Fibroblast of gingiva (primary cell): ENCODE measurements around the gene SMG1.

Source experiments
- DNase-seq: peaks from one replicate; pipeline ENCODE4 v3.0.0-alpha.2; 2011; ENCODE audit warnings: low read depth

The SMG1 gene

DNA sequence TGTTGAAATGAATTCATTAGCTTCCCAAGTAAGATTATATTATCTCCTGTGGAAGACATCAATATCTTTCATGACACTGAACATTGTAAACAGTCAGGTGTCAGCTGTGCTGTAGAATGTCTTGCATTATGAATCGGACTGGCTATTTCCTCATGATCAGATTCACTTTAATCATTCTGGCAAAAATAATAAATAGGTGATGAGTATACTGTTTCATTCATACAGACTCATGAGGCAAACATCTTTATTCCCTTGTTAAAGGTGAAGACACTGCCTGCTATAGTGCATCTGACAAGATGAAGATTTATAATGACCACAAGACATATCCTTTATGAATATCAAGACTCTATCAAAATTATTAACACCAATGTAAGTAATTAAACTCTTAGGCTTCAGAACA is 73.6 kb downstream of the SMG1 start:
- DNase-seq, result no peak

DNA sequence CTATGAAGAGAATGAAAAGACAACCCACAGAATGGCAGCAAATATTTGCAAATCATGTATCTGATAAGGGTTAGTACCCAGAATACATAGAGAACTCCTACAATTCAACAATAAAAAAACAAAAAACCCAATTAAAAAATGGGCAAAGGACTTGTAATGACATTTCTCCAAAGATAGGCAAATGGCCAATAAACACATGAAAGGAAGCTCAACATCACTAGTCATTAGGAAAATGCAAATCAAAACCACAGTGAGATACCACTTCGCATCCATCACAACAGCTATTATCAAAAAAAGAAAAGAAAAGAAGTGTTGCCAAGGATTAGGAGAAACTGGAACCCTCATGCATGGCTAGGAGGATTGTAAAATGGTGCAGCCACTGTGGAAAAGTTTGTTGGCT is 79.8 kb downstream of the SMG1 start:
- no peak for DNase-seq

DNA sequence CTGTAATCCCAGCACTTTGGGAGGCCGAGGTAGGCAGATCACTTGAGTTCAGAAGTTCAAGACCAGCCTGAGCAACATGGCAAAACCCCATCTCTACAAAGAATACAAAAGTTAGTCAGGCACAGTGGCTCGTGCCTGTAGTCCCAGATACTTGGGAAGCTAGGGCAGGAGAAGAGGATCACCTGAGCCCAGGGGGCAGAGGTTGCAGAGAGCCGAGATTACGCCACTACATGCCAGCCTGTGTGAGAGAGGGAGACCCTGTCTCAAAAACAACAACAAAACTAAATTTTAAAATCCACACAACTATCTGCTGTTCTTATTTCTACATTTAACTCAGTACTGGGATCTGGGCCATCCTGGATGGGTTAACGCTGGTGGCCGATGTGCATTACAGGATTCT is 83.6 kb downstream of the SMG1 start:
- DNase-seq, result no peak

DNA sequence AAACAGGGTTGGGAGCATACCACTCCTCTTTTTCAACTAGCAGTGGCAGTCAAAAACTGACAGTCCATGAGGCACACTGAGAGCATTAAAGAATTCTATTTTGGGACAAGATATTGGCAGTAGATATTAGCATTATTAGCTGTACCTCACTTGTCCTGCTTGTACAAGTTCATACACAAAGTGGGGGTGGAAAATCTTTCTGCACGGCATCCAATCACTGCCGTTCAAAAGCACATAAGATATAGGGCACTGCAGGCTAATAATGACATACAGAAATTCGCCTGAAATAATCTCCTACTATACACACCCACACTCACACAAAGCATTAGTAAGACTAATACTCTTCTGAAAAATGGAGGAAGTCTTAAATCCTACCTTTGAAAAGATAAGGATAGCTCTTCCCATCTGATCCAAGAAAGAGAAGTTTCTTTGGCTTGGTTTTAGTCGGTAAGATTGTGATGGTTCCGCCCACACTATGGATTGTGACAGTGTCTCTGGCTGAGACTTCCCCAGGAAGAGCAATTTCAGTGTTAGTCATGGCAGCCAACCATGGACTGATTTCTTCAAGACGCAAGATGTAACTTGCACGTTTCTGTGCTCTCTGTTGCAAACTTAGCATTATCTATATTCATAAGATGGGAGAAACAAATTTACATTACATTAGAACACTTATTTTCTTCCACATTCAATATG is 84.2 kb downstream of the SMG1 start:
- DNase-seq, result no peak

DNA sequence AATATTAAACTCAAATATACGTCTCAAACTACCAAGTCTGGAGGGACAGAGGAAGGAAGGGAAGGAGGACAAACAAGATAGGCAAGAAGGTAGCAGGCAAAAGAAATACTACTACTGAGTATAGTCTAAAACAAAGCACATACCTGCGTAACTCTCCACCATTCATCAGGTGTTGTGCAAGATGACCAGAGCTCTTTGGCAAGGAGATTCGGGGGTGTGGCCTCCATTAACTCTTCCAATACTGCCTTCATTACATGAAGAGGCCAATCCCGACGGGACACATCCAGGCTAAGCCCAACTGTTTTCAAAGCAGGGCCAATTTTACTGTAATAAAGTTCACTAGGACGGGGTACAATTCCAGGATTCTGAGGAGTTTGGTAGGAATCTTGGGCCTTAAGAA is 86.7 kb downstream of the SMG1 start:
- no peak for DNase-seq

DNA sequence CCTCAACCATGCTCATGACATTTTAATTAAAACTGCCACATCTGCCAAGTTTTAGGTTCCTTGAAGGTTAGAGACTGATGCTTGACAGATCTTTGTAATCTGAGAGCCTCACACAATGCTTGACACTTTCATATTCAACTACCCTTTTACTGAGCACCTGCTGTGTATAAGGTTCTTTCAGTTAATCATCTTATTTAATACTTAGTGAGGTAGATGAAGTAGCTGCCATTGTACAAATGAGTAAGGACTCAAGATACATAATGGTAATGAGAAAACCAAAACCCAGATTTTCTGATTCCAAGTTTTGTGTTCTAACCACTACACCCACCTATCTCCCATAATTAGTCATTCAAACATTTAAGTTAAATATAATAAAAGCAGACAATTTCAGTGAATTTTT is 89.5 kb downstream of the SMG1 start:
- DNase-seq, result no peak

DNA sequence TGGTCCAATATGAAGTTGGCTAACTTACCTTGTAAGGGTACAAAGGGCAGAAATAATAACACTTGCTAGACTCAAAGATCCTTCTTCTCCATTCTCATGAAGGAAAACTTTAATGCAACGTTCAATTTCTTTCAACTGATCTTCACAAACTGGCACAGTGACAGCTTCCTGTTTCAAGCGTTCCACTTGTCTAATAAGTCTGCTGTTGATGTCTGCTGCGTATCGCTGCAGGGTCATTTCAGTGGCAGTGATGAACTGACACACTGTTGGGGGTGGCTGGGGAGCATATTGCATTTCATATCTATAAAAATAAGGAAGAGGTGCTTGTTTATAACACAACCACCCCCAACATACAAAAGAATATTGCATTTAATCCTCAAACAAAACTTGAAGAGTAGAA is 91.3 kb downstream of the SMG1 start:
- no peak for DNase-seq

DNA sequence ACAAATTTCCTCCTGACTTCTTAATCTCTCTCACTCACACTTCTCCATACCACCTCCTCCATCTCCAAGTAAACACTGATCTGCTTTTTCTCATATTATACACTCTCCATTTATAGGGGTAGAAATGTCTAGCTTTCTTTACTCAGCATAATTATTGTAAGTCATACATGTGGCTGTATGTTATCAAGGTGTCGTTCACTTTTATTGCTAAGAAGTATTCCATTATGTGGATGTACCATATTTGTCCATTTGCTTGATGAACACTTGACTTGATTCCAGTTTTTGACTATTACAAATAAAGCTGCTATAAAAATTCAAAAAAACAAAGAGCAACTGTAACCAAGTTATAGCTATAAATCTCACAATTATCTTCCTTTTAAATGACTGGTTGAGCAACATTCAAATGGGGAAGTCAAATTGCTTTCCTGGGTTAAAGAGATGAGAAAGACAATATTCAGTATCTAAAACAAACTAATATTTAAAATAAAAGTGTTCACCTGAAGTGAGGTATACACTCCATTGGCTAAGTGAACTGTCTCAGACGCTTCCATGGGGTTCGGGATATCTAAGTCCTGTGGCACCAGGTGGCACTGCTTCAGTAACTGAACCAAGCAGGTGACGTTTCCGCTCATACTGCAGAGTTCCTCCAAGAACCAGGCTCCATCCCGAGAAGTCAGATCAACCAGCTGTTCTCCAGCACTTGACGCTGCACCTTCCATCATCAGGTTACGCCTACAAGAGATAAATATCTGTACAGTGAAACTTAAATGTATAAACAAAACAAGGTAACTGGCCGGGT is 92.3 kb downstream of the SMG1 start:
- DNase-seq, result no peak

DNA sequence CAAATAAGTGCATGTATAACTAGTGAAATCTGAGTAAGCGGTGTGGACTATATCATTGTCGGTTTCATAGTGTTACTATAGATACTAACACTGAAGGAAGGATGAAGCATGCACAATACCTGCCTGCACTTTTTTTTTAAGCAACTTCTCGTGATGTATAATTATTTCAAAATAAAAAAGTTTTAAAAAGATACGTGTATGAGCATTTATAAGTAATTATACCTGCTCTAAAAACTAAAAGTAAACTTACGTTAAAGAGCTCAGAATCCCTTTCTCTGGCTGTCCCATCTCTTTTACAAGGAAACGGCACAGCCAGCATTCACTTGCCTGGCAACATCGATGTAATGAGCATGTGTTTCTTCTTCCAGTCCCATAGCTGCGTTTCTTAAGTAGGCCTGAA is 93.6 kb downstream of the SMG1 start:
- DNase-seq, result no peak

DNA sequence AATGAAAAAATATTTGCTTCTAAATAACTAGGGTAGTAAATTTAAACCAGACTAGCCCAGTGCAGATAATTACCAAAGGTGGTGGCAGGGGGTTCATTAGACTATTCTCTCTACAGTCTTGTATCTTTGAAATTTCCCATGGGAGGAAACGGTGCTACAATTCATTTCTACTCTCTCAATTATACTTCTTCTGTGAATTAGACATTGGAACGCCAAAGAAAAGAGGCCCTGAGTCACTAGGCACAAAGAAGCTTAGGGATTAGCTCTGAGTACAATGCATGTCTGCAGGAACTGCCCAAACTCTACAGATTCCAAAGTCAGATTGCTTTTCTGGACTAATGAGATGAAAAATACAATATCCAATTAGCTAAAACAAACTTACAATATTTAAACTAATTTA is 94.2 kb downstream of the SMG1 start:
- no peak for DNase-seq

DNA sequence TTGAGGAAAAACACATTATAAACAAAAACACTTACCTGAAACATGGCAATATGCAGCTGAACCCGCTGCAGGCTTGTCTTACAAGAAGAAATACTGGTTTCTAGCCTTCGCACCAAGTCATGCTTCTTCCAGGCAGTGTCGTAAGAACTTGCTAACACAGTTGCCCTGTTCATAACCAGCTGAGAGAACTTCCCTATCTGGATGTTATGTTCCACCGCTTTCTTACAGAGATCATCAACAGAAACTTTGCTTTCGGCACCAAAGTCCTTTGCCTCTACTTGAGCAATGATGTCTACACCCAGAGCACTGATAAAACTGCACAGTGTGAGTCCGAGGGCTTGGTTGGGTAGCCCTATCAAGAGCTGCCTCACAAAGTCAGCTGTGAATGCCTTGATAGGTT is 97.0 kb downstream of the SMG1 start:
- DNase-seq, result no peak

DNA sequence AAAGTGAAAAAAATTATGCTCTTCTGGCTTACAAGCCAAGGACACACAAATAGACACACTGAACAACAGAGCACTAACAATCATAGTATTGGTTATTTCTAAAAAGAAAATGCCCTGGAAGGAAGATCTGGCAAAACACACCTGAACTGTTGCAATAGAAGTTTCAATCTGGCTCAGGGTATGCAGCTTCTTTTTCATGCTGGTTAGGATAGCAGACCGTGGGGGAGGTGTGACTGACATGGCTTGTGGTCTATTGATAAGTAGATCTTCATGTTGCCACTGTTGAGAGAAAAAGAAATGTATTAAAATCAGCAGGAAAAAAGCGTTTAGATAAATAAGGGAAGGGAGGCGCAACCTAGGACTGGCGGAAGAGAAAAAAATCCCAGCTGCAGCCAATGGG is 98.3 kb downstream of the SMG1 start:
- DNase-seq, result no peak

DNA sequence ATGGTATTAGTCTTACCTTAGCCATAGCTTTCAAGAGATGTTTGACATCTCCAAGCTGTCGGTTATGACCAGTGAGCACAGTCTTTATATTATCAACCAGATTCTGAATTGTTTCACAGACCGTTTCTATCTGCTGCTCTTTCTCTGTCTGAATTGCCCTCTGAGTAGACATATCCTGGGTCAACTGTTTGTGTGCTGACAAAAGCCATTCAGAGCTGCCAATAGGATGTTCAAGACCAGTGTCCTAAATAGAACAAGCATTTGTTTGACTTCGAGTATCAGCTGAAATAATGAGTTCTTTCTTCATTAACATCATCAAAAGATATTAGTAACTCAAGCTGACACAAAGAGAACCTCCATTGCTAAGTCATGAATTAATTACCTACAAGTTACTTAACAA is 109.9 kb downstream of the SMG1 start:
- no peak for DNase-seq

DNA sequence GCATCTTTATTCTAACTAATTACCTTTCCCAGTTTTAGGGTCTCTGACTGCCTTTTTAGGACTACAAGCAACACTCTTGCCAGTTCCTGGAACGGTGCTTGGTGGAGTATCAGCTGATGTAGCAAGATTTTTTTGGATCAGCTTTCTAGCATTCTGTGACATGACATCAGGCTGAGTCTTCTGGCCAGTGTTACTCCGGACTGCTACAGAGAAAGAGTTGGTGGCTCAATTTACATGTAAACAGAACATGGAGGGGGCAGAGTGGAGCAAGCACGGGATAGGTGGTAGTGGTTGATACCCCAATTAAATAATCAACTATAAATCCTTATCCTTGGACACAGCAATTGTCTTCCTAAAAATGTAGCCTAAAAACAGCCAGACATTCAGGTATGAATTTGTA is 114.3 kb downstream of the SMG1 start:
- no peak for DNase-seq

DNA sequence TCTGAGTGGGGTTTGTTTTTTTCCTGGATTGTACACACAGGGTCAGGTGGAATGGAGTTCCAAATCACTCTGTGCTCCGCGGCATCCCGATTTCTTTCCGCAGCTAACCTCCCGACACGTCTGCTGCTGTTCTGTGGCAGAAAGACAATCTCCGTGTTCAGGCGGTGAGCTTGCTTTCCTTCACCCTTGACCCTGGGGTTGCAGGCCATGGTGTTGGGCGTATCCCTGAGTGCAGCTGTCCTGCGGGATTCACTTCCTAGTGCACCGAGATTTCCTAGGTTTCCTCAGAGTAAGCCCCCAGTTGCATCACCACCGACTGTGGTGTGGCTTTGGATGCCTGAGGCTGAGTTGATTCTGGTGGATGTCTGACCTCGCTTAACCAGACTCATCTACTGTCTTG is 117.0 kb downstream of the SMG1 start:
- no peak for DNase-seq

DNA sequence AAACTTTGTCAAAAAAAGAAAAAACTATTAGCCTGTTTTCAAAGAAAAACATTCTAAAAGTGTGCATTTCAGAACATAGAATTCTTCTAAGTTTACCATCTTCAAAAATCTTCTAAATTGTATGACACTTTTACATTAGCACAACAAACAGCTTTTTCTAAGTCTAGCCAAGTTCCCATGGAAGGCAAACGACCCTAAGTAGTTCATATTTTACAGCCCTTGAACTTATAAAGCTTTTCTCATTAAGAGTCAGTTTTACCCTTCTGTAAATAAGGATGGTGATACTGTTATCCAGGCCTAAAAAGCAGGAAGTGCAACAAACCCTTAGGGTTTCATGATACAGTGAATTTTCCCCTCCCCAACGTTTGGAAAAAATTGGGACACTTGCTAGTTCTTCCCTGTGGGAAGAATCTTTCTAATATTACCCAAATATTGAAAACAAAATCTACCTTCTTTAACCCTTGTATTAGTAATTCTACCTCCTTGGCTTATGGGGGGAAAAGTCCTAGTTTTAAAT is 120.9 kb downstream of the SMG1 start:
- DNase-seq, result no peak

DNA sequence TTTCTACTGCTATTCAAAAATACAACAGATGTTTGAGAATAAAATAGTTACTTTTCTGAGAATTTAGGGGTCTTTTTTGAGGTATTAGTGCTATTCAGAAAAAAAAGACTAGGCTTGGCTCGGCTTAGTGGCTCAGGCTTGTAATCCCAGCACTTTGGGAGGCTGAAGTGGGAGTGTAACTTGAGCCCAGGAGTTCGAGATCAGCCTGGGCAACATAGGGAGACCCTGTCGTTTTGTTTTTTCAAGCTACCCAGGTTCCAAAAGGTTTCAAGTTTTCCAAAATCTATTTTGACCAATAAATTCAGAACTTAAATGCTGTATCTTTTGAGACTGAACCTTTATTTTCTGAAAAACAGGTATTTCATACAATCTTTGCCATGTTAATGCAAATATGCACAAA is 121.7 kb downstream of the SMG1 start:
- no peak for DNase-seq

DNA sequence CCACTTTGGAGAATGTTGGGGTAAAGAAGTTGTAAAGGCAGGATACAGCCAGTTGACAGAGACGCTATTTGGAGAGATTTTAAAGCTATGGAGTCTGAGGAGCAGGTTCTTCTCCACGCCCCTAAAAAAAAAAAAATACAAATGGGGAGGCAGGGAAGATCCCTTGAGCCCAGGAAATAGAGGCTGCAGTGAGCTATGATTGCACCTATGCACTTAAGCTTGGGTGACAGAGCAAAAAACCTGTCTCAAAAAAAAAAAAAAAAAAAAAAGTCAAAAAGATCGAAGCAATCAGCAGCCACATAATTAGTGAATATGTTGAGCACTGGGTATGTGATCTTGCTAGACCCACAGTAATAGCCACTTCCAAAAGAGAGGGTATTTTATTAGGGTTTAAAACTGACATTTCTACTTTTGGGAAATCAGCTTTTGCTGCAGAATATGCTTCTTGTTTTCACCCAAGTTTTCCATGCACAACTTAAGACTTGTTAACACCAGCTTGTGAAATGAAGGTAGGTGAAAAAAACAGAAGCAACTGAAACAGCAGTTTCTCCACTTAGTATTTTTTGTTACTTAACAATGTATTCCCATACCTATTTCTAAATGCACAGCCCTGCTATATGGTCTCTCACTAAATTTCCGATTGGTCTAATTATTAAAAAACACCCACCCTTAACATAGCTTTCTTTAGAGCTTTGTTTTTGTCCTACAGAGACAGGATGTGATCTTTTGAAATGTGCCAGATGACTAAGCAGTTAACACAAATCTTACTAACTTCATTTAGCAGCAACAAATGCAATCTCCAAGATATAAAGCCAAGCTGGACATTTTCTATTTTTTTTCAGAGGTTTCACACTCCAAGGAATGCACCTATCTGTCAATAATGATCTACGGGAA is 122.4 kb downstream of the SMG1 start:
- DNase-seq, result peak; percentile 33

DNA sequence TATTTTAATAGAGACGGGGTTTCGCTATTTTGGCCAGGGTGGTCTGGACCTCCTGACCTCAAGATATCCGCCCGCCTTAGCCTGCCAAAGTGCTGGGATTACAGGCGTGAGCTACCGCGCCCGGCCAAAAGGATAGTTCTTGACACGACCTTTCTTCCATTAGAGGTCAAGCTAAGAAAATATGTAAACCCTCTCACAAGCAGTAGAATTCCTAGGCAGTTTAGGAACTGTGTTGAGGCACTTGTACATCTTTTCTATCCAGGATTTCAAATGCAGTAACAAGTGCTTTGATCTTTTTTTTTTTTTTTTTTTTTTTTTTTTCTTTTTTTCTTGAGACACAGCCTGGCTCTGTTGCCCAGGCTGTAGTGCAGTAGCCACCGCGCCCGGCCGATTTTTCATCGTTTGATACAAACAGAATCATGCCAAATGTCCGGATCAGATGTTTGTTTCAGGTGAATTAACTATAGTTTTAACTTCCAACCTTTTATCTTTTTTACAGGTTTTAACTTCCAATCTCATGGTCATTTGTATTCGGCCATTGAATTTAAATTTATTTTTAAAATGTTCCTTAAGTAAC is 123.4 kb downstream of the SMG1 start:
- no peak for DNase-seq

DNA sequence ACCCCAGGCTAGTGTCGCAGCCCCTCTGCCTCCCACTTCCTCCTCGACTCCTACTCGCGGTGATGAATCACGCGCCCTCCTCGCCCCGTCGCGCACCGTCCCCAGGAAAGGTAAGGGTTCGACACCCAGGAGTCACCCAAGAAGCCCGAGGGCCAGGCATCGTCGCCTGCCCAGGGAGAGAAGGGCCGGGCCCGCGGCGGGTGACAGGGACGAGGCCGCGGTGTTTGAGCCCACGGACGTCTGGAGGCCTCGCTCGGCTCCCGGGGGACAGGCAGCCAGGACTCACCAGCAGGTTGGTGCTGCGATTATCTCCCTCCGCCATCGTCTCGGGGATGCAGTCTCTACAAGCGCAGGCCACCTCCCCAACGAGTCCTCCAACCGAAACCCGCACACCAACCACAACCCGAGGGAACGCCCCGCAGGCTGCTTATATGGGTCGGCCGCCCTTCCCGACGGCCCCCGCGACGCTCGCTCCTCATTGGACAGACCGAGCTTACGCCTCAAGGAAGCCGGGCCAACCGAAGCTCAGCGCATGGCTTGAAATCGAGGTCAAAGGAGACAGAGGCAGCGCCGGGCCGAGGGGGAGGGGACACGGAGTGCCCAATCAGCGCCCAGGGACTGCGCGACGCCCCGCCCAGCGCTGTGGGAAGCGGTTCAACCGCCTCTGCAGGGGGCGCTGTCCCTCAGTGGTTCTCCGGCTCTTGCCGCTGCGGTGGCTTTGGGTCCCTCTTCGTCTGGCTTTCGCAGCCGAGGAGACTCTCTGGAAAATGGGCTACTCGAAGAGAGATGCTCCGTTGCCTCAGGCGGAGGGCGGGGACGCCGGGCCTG is 124.8 kb downstream of the SMG1 start, which contains the start of gene ARL6IP1:
ARL6IP1 (minus strand) TSS at position 405 of the 828 bp plus-strand sequence; CDS start at position 322, 83 bp downstream.
- DNase-seq, result peak; percentile 100

DNA sequence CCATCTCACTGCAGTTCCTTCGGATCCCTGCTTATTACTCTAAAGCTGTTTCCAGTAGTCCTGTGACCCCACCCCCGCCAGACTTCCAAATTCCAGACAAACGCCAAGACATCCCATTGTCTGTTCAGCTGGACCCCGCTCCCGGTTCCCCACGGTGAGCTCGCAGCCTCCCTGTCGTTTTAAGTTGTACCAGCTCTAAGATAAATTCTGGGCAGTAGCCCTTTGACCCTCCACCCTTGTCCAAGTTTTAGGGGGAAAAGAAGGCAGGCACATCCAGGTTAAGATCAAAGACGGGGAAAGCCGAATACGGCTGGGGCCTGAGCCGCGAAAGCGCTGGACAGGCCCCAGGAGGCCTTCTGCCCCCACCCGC is 125.4 kb downstream of the SMG1 start:
- DNase-seq, result no peak
